ENCODE measurements around the gene KASH5.

The KASH5 gene

DNA sequence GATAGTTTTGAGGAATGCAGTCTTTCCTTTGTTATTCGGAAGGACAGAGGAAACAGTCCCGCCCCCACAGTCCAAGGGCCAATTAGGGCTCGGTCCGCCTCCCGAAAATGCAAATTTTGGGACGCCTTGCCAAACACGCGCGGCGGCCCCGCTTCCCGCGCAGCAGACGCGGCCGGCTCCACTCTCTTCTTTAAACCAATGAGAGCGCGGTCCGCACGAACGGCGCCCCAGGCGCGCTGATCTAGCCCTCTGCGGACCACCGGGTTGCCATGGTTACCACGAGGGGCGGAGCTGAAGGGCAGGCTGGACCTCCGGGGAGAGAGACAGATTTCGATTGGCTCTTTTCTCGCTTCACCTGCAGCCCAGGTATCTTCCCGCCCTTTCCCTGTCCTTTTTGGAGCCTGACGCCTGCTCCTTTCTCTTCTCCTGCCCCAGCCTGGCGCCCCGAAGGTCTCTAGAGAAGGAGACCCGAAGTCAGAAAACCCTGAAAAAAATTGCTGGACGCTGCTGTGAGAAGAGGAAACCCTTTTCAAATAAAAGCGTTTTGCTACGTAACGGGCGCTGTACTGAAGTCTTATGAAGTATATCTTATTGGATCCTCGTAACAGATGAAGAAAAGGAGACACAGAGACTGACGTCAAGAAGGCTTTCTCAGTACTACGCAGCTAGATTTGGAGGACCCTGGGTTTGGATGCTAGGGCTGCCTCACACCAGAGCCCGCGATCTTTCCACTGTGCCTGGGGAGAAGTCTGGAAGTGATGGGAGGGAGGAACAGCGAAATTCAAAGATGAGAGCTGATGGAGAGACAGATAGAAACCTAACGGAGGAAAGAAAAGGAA, 33.2 kb downstream of the KASH5 start:
- no peak for DNase-seq (ENCODE audit: low read depth, low spot score)

- no peak for DNase-seq (ENCODE audit: low read depth, low spot score)
Measured at GRCh38 chr19:49421878-49422202, 33.8 kb downstream of the KASH5 start.

GRCh38 chr19:49422407-49423070, 34.5 kb downstream of the KASH5 start:
- DNase-seq (ENCODE audit: low read depth, low spot score): no peak

DNA sequence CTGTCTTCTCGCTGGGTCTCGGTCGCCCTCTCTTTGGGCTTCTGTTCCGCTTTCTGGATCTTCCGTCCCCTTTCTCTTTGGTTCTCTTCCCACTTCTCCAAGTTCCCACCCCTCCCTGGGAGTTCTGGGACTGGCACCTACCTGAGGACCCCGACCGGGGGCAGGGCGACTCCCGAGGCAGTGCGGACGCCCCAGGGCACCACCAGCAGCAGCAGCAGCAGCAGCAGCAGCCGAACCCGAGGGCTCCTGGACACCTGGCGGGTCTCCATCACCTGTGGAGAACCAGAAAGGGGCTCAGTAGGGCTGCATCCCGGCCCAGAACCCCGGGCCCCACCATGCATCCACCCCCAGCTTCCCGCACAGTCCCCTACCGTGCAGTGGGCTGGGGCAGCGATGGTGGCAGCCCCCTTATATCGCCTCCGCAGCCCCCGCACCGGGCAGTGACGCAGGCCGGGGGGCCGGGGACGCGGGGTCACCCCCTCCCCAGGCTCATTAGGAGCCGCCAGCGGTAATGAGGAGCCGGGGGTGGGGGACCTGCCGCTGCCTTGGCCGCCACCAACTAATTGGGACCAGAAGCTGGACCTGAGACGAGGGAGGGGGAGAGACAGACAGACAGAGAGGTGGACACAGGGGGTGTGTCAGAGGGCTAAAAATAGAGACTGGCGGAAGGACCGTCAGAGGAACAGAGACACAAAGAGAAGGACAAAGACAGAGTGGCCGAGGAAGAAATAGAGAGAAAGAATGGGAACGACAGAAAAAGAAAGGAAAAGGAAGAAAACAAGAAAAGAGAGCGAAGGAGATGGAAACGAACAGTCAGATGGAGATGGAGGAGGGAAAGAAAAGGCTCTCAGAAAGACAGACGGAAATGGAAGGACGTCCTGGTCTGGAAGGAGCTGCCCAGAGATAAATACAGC, 35.3 kb downstream of the KASH5 start, which contains the start of gene PTH2:
Gene PTH2 (minus strand): TSS at position 371 of the 914 bp plus-strand sequence. CDS start 102 bp downstream, at position 269.
- DNase-seq (ENCODE audit: low read depth, low spot score): no peak

DNA sequence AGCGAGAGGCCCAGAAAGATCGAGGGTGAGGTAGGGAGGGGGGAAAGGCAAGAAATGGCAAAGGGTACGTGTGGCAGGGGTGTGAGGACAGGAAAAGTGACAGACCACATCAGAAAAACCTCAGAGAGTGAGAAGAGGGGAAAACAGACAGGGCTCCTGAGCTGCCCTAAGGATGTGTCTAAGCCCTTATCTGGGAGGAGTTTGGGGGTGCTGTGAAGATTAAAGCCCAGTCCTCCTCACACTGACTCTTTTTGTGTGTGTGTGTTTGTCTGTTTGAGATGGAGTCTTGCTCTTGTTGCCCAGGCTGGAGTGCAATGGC, 35.9 kb downstream of the KASH5 start:
- DNase-seq (ENCODE audit: low read depth, low spot score): no peak

GRCh38 chr19:49425178-49425577, 37.1 kb downstream of the KASH5 start, which contains the start of gene GFY:
Gene GFY, plus strand, starts transcription at chr19:49425388. Its CDS starts 1,043 bp downstream, at chr19:49426431.
- no peak for DNase-seq (ENCODE audit: low read depth, low spot score)

GRCh38 chr19:49425922-49426592, 38.0 kb downstream of the KASH5 start:
- no peak for DNase-seq (ENCODE audit: low read depth, low spot score)

GRCh38 chr19:49427339-49427738, 39.3 kb downstream of the KASH5 start:
- DNase-seq (ENCODE audit: low read depth, low spot score): no peak

DNA sequence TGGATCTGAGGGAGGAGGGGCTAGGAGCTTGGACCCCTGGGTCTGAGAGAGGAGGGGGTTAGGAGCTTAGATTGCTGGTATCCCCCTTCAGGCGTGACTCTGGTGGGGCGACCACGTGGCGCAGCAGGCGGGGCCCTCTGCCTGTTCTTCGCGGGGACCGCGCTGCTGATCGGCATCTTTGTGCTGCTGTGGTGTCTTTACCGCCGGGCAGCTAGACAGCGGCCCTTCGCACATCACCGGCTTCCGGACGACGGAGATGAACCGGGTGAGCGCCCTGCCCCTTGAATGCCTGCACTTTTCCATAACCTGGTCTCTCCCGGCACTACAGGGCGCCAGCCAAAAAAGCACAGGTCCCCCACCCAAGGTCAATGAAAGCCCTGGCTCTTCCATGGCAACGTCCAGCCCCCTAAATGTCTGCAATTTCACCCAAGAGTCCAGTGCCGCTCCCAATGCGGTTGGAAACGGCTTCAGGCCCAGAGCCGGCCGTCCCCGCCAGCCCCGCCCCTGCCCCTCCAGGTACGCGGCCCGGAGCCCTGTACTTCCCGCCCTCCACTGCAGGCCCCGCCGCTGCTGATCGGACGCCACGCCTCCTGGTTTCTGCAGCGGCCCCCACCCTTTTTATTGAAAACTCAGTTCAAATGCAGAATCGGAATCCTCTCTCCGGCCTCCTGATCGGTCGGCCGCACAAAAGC, 40.0 kb downstream of the KASH5 start:
- no peak for DNase-seq (ENCODE audit: low read depth, low spot score)

GRCh38 chr19:49428547-49429451, 40.8 kb downstream of the KASH5 start:
- DNase-seq (ENCODE audit: low read depth, low spot score): no peak

DNA sequence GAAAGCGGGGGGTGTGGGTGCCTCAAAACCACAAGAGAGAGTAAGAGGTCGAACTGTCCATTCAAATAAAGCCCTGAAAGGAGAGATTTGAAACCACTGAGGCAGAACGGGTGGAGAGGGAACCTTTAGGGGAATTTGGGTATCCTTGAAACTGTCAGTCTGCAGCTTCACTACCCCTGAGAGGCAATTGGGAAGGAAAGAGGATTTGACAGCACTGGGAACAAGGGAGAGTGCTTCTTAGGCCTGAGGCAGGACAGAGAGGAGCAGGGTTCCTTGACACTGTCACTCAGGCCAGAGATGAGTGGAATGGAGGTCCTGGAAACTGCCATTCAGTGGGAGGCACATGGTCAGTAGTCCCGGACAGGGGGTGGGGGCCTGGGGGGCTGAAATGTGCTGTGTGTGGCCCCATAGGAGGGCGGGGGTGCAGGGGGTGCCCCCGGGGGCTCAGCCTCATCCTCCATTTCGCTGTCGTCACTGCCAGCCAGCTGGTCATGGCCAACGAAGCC, 42.2 kb downstream of the KASH5 start:
- DNase-seq (ENCODE audit: low read depth, low spot score): no peak

- no peak for DNase-seq (ENCODE audit: low read depth, low spot score)
Measured at GRCh38 chr19:49430678-49431329, 42.8 kb downstream of the KASH5 start.

DNA sequence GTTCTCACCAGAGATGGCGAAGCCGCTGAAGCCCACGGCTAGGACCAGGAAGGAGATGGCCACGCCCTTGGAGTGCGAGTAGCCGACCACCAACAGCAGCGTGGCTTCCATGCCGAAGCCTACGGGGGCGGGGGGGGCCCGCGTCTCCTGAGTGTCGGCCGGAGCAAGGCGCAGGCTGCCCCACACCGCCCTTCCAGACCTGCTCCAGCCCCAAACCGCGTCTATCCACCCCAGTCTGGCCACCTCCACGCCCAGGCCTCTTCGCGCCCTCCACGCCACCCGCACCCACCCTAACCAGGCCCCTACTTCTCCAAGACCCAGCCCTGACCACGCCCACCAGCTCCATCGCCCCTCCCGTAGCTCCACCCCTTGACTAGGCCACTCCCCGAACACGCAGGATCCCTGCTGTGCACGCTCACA, 43.3 kb downstream of the KASH5 start:
- no peak for DNase-seq (ENCODE audit: low read depth, low spot score)

GRCh38 chr19:49432141-49433073, 44.4 kb downstream of the KASH5 start:
- no peak for DNase-seq (ENCODE audit: low read depth, low spot score)

DNA sequence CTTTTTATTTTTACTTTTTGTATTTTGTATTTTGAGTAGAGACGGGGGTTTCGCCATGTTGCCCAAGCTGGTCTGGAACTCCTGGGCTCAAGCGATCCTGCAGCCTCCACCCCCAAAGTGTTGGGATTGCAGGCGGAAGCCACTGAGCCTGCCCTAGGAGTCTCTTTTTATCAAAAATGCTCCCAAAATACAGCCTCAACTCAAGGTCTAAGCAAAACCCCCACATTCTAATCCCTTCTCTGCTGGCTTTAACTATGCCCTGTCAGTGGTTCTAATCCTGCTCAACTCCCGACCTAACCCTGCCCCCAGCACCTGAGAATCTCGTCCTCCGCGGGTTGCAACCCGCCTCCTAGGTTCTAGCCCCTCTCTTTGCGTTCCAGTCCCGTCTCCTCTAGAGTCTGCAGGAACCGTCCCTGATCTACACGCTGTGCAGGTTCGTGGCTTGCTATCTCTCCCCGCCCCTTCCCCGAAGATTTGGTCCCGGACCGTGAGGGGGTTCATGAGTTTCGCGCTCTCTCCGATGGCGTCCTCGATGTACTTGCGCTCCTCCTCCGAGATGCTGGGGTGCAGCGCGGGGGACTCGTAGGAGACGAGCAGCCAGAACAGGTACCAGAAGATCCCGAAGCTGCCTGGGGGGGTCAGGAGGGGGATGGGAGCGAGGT, 45.3 kb downstream of the KASH5 start:
- no peak for DNase-seq (ENCODE audit: low read depth, low spot score)

GRCh38 chr19:49434907-49435583, 47.0 kb downstream of the KASH5 start:
- DNase-seq (ENCODE audit: low read depth, low spot score): no peak

DNA sequence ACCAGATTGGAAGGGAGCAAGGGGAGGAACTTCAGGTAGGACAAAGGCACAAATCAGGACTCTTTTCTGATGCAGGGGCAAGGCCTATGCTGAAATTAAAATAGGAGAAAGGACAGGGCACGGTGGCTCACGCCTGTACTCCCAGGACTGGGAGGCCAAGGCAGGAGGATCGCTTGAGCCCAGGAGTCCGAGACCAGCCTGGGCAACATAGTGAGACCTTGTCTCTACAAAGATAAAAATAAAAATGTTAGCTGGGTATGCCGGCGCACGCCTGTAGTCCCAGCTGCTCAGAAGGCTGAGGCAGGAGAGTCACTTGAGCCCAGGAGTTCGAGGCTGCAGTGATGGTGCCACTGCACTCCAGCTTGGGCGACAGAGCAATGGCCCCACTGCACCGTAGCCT, 47.6 kb downstream of the KASH5 start:
- no peak for DNase-seq (ENCODE audit: low read depth, low spot score)

Data from brain pericyte (primary cell).